ENCODE data around the gene FAM53B. TPM values are rescaled to one million over a fixed set of nuclear protein-coding genes. Genes with fewer than 3 reads are reported as not detected.

FAM53B gene
- polyA plus RNA-seq, 1 of the 3 experiments (the other 2 are of a cell fraction), result 5.6 TPM

DNA sequence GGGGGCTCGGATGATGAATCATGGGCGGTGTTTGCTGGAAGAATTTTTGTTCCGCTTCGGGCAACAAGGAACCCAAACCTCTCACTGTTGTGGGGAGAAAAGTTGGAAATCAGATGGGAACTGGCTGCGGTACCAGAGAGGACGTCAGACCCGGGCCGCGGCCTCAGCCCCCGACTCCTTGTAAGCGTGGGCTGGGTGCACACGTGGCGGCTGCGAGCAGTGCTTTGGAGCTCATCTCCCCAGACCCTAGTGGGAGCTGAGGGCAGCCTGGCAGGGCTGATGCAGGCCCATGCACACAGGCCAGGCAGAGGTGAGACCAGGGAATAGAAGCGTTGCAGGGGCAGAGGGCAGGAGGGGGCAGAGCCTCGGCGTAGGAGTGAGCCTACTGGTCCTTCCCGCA, 136.5 kb downstream of the FAM53B start:
- H3K4me3 ChIP-seq (ENCODE audit: low read depth in 2 of 2, low read length in 1 of 2), result no peak overlapping the region
- H2AFZ ChIP-seq (ENCODE audit: low read depth), result no peak overlapping the region
- no peak overlapping the region for H3K27ac ChIP-seq (ENCODE audit: low read depth in 2 of 2, low read length in 1 of 2)
- no peak overlapping the region for H3K9ac ChIP-seq
- DNase-seq, result no peak
- POLR2A ChIA-PET, result no interaction called here
- H3K9me2 ChIP-seq, result no peaks in the 10 kb centered on the region
- WGBS (ENCODE audit: low lambda C conversion rate), result 81% methylated on average over 15 of the region's 18 CpGs
- no peaks in the 10 kb centered on the region for H3F3A ChIP-seq (replicated peaks; ENCODE audit: insufficient read depth)
- CTCF ChIA-PET, result no interaction called here
- H4K20me1 ChIP-seq (ENCODE audit: insufficient read depth), result no peaks in the 10 kb centered on the region
- no peak overlapping the region for H3K4me2 ChIP-seq
- no peaks in the 10 kb centered on the region for H3K79me2 ChIP-seq (ENCODE audit: insufficient read depth)
- peaks cover 0 to 17% of the 10 kb centered on the region in 2 experiments; a peak in 1 of 4 replicates for H3K4me1 ChIP-seq (ENCODE audit: control insufficient read depth in 1 of 2, insufficient read depth in 2 of 2, low read depth in 1 of 2, low read length in 1 of 2)
- H3K36me3 ChIP-seq (replicated peaks in 1 of 2; ENCODE audit: control insufficient read depth in 1 of 2, insufficient read depth in 2 of 2, low read length in 1 of 2), result no peaks in the 10 kb centered on the region
- TF ChIP-seq GABPA (IDR thresholded peaks at IDR 0.05; ENCODE audit: low read depth) (no peak), EZH2phosphoT487 (IDR thresholded peaks at IDR 0.05; ENCODE audit: borderline replicate concordance, low read depth) (no peak), FOXM1 (IDR thresholded peaks at IDR 0.05; ENCODE audit: low read depth) (no peak), YY1 (IDR thresholded peaks at IDR 0.05; ENCODE audit: low read depth) (no peak), TEAD4 (IDR thresholded peaks at IDR 0.05; ENCODE audit: borderline replicate concordance, insufficient read depth) (no peak), SMC3 (IDR thresholded peaks at IDR 0.05; ENCODE audit: low read depth, low read length) (no peak), TAF1 (IDR thresholded peaks at IDR 0.05; ENCODE audit: borderline replicate concordance, low read depth, low read length) (no peak), CHD2 (IDR thresholded peaks at IDR 0.05; ENCODE audit: low read length, partially characterized antibody) (no peak), NFIC (IDR thresholded peaks at IDR 0.05; ENCODE audit: borderline replicate concordance) (no peak), RCOR1 (IDR thresholded peaks at IDR 0.05; ENCODE audit: low read length) (no peak), POLR2AphosphoS5 (IDR thresholded peaks at IDR 0.05; ENCODE audit: low read depth, low read length) (no peak), RFX5 (IDR thresholded peaks at IDR 0.05; ENCODE audit: low read length) (no peak), EP300 (IDR thresholded peaks at IDR 0.05; ENCODE audit: borderline replicate concordance in 1 of 2, low read depth in 1 of 2, low read length in 1 of 2) (no peak), ELF1 (IDR thresholded peaks at IDR 0.05) (no peak), FOSL2 (IDR thresholded peaks at IDR 0.05; ENCODE audit: borderline replicate concordance, low read depth) (no peak)
- TF ChIP-seq, protein P1, sequence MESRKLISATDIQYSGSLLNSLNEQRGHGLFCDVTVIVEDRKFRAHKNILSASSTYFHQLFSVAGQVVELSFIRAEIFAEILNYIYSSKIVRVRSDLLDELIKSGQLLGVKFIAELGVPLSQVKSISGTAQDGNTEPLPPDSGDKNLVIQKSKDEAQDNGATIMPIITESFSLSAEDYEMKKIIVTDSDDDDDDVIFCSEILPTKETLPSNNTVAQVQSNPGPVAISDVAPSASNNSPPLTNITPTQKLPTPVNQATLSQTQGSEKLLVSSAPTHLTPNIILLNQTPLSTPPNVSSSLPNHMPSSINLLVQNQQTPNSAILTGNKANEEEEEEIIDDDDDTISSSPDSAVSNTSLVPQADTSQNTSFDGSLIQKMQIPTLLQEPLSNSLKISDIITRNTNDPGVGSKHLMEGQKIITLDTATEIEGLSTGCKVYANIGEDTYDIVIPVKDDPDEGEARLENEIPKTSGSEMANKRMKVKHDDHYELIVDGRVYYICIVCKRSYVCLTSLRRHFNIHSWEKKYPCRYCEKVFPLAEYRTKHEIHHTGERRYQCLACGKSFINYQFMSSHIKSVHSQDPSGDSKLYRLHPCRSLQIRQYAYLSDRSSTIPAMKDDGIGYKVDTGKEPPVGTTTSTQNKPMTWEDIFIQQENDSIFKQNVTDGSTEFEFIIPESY (IDR thresholded peaks at IDR 0.05; ENCODE audit: borderline replicate concordance, low read depth), result no peak
- TF ChIP-seq, protein P2, sequence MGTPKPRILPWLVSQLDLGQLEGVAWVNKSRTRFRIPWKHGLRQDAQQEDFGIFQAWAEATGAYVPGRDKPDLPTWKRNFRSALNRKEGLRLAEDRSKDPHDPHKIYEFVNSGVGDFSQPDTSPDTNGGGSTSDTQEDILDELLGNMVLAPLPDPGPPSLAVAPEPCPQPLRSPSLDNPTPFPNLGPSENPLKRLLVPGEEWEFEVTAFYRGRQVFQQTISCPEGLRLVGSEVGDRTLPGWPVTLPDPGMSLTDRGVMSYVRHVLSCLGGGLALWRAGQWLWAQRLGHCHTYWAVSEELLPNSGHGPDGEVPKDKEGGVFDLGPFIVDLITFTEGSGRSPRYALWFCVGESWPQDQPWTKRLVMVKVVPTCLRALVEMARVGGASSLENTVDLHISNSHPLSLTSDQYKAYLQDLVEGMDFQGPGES (IDR thresholded peaks at IDR 0.05; ENCODE audit: low read depth, low read length), result no peak
- TF ChIP-seq, protein P3, sequence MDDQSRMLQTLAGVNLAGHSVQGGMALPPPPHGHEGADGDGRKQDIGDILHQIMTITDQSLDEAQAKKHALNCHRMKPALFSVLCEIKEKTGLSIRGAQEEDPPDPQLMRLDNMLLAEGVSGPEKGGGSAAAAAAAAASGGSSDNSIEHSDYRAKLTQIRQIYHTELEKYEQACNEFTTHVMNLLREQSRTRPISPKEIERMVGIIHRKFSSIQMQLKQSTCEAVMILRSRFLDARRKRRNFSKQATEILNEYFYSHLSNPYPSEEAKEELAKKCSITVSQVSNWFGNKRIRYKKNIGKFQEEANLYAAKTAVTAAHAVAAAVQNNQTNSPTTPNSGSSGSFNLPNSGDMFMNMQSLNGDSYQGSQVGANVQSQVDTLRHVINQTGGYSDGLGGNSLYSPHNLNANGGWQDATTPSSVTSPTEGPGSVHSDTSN (IDR thresholded peaks at IDR 0.05), result no peak
- TF ChIP-seq, protein P4, sequence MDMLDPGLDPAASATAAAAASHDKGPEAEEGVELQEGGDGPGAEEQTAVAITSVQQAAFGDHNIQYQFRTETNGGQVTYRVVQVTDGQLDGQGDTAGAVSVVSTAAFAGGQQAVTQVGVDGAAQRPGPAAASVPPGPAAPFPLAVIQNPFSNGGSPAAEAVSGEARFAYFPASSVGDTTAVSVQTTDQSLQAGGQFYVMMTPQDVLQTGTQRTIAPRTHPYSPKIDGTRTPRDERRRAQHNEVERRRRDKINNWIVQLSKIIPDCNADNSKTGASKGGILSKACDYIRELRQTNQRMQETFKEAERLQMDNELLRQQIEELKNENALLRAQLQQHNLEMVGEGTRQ (IDR thresholded peaks at IDR 0.05; ENCODE audit: borderline replicate concordance, low read depth, low read length), result no peak
- TF ChIP-seq, protein P5, sequence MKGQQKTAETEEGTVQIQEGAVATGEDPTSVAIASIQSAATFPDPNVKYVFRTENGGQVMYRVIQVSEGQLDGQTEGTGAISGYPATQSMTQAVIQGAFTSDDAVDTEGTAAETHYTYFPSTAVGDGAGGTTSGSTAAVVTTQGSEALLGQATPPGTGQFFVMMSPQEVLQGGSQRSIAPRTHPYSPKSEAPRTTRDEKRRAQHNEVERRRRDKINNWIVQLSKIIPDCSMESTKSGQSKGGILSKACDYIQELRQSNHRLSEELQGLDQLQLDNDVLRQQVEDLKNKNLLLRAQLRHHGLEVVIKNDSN (IDR thresholded peaks at IDR 0.05; ENCODE audit: borderline replicate concordance, low read depth), result no peak
- no peaks in the 10 kb centered on the region for H3K27me3 ChIP-seq (ENCODE audit: insufficient read depth)
- H3K9me3 ChIP-seq, result no peaks in the 10 kb centered on the region
